GM21619 (cell line): ENCODE results near the gene NGFR.

Experiments used
- ATAC-seq: cut with Tn5 transposase; IDR thresholded peaks from one replicate; pipeline ENCODE4 v1.9.1; 2021; ENCODE audit not compliant: unreplicated experiment

NGFR gene

GRCh38 chr17:49556223-49556943 lies 61.3 kb downstream of the NGFR start:
- ATAC-seq = no peak

DNA sequence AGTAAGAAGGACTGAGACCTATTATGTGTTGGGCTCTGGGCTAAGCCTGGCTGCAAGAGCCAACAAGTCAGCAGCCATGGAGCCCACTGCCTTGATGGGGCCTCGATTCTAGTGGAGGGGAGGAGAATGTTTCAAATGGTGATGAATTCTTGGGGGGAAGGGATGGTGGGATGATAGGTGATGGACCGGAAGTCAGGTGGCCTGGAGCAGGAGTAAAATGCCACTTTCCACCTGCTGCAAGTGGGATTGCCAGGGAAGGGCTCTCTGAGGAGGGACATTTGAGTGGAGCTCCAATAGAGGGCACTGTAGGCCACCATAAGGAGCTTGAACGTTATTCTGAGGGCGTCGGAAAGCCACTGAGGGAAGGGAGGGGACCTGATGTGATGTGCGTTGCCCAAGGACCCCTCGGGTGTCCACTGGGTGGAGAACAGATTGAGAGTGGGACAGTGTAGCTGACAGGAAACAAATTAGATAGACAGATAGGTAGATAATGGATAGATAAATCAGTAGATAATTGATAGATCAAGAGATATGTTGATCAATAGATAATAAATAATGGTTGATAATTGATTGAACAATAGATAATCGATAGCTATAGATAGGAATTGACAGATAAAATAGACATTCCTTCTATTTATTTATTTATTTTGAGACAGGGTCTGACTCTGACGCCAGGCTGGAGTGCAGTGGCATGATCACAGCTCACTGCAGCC lies 62.4 kb downstream of the NGFR start:
- no peak for ATAC-seq
